Transverse colon (tissue), 4 donors: Measurements from ENCODE around the gene RTN4. TPM values are rescaled to one million over a fixed set of nuclear protein-coding genes. Genes with fewer than 3 reads are reported as not detected.

Experiments
- DNase-seq: peaks from one replicate; pipeline ENCODE4 v3.0.0-alpha.2; 2019
- H3K27ac ChIP-seq, 4 donors: fragments of 200-600 bp; sonication (generic); 2 replicates each; pipeline ENCODE4 v1.5.1; 2016 to 2018; ENCODE audit warnings: inconsistent platforms in 4 of 4
- H3K27me3 ChIP-seq: fragments of 200-600 bp; sonication (generic); 2 replicates; pipeline ENCODE4 v1.5.1; 2017; ENCODE audit warnings: inconsistent platforms
- H3K36me3 ChIP-seq, 4 donors: fragments of 200-600 bp; sonication (generic); 2 replicates each; pipeline ENCODE4 v1.5.1; 2017 to 2019; ENCODE audit warnings: inconsistent platforms in 4 of 4
- H3K4me1 ChIP-seq, 4 donors: fragments of 200-600 bp; sonication (generic); 2 replicates each; pipeline ENCODE4 v1.5.1; 2017 to 2020; ENCODE audit warnings: inconsistent platforms in 4 of 4
- H3K4me3 ChIP-seq, 4 donors: fragments of 200-600 bp; sonication (generic); 1 replicate in 1 of 4; 2 replicates in 3 of 4; pipeline versions ENCODE4 v1.5.1 to v1.6.1; 2017 to 2019; ENCODE audit warnings: inconsistent platforms in 4 of 4
- H3K9me3 ChIP-seq, 2 donors: fragments of 200-600 bp; sonication (generic); 2 replicates each; pipeline ENCODE4 v1.5.1; 2017 to 2019; ENCODE audit warnings: inconsistent platforms in 2 of 2
- EP300 ChIP-seq: sonication (generic); formaldehyde crosslinking; IDR thresholded peaks from one replicate; pipeline ENCODE4 v1.6.1; 2017; ENCODE audit warnings: antibody characterized with exemption, low read depth
- POLR2A ChIP-seq: fragments of 450-650 bp; IDR thresholded peaks from one replicate; pipeline ENCODE4 v1.6.1; 2016; ENCODE audit warnings: antibody characterized with exemption, mild to moderate bottlenecking, moderate library complexity
- POLR2AphosphoS5 ChIP-seq, 3 donors: sonication (generic); formaldehyde crosslinking; IDR thresholded peaks; one replicate each; pipeline ENCODE4 v1.6.1; 2016; ENCODE audit warnings: antibody characterized with exemption in 3 of 3
- WGBS, 2 donors: methylation state at CpG; one replicate each; pipeline ENCODE4 v1.1.5; 2018; ENCODE audit warnings: low coverage in 1 of 2; 5-methylcytosine and 5-hydroxymethylcytosine counted together
- in situ Hi-C, 4 donors: fragments of 200-750 bp; cut with MboI; loops; one replicate each; pipeline versions ENCODE4 v1.15.0 to v1.15.1; 2017; ENCODE audit warnings: low sequenced_read_pairs in 3 of 4, low pct_ligation_motif_present in 1 of 4, low pct_unique_long_range_greater_than_20kb in 1 of 4
- intact Hi-C: fragments of 100-400 bp; cut with DNase I; formaldehyde crosslinking; loops from one replicate; pipeline ENCODE4 v1.15.1; 2023; ENCODE audit warnings: low total_unique reads
- total RNA-seq, 4 donors: library from RNA; depleted of rRNA; stranded (reverse); fragments of >200 nt; gene quantifications; one replicate each; pipeline ENCODE4 v1.1.0, GENCODE V29; 2016
- TF ChIP-seq, protein P1 (sequence below), 5 experiments: fragments of 200-600 bp in 3 of 5; fragments of 450-650 bp in 2 of 5; sonication (generic) in 3 of 5; IDR thresholded peaks; 1 replicate in 2 of 5; 2 replicates in 3 of 5; pipeline ENCODE4 v1.5.1; 2016 to 2017; ENCODE audit warnings: antibody characterized with exemption in 5 of 5, inconsistent platforms in 3 of 5, mild to moderate bottlenecking in 2 of 5, moderate library complexity in 1 of 5

RTN4 gene
- total RNA-seq, 4 donors from 2014 or later, result 82.2 to 212 (median 183) TPM

- H3K27me3 ChIP-seq, result no peaks in the 10 kb centered on the region
- H3K27ac ChIP-seq, result peak overlapping the region; percentile 71 to 82 (median 78)
- no peaks in the 10 kb centered on the region for H3K9me3 ChIP-seq
- TF ChIP-seq, protein P1, sequence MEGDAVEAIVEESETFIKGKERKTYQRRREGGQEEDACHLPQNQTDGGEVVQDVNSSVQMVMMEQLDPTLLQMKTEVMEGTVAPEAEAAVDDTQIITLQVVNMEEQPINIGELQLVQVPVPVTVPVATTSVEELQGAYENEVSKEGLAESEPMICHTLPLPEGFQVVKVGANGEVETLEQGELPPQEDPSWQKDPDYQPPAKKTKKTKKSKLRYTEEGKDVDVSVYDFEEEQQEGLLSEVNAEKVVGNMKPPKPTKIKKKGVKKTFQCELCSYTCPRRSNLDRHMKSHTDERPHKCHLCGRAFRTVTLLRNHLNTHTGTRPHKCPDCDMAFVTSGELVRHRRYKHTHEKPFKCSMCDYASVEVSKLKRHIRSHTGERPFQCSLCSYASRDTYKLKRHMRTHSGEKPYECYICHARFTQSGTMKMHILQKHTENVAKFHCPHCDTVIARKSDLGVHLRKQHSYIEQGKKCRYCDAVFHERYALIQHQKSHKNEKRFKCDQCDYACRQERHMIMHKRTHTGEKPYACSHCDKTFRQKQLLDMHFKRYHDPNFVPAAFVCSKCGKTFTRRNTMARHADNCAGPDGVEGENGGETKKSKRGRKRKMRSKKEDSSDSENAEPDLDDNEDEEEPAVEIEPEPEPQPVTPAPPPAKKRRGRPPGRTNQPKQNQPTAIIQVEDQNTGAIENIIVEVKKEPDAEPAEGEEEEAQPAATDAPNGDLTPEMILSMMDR (IDR thresholded peaks at IDR 0.05), result no peak
- TF ChIP-seq POLR2A (no peak), EP300 (no peak), POLR2AphosphoS5 (IDR thresholded peaks at IDR 0.05) (no peak)
- in situ Hi-C loops, result loop anchor here in 2 of 4 donors (10.0 kb wide), 2 partner anchors 105 to 155 kb away; no protein-coding TSS in a partner anchor
- 18 to 21% methylated on average over 7 of the region's 7 CpGs for WGBS, 2 donors
- peak overlapping the region; percentile 15 to 49 (median 34) for H3K4me3 ChIP-seq
- intact Hi-C loops, result loop anchor here (10.0 kb wide), 1 partner anchor 155 kb away; no protein-coding TSS in a partner anchor
- DNase-seq, result no peak
- no peaks in the 10 kb centered on the region for H3K36me3 ChIP-seq
- H3K4me1 ChIP-seq, result peaks cover 31 to 97% (median 89%) of the 10 kb centered on the region in 4 donors
Observed at GRCh38 chr2:55009277-55010060, 40.8 kb downstream of the RTN4 start.

- in situ Hi-C loops, result loop anchor here in 1 of 4 donors (10.0 kb wide), 1 partner anchor 102 kb away; no protein-coding TSS in a partner anchor
- intact Hi-C loops, result no loop called here
- TF ChIP-seq POLR2A, result no peak
- TF ChIP-seq, protein P1 (IDR thresholded peaks at IDR 0.05), result no peak
- TF ChIP-seq POLR2AphosphoS5 (IDR thresholded peaks at IDR 0.05), result no peak
- TF ChIP-seq EP300, result no peak
- Histone ChIP-seq H3K27ac (peak overlapping the region; percentile 27 to 67 (median 54)), H3K9me3 (no peaks in the 10 kb centered on the region), H3K27me3 (no peaks in the 10 kb centered on the region), H3K4me3 (no peak overlapping the region), H3K4me1 (peaks cover 9 to 97% (median 72%) of the 10 kb centered on the region in 4 donors), H3K36me3 (no peaks in the 10 kb centered on the region)
- DNase-seq, result no peak
- 55% methylated on average over 3 of the region's 3 CpGs for WGBS, 2 donors
Observed at GRCh38 chr2:55006306-55006705, 43.9 kb downstream of the RTN4 start.

GRCh38 chr2:55003706-55004639 is 46.3 kb downstream of the RTN4 start:
- intact Hi-C loops (no loop called here), in situ Hi-C loops (loop anchor here in 1 of 4 donors (10.0 kb wide), 1 partner anchor 99 kb away; no protein-coding TSS in a partner anchor)
- peaks cover 7 to 98% (median 65%) of the 10 kb centered on the region in 4 donors for H3K4me1 ChIP-seq
- H3K27ac ChIP-seq, result peak overlapping the region; percentile 55 to 75 (median 69)
- H3K27me3 ChIP-seq, result no peaks in the 10 kb centered on the region
- H3K36me3 ChIP-seq, result no peaks in the 10 kb centered on the region
- peak overlapping the region in 1 of 4 donors; percentile 12 for H3K4me3 ChIP-seq
- H3K9me3 ChIP-seq, result no peaks in the 10 kb centered on the region
- TF ChIP-seq POLR2AphosphoS5 (IDR thresholded peaks at IDR 0.05) (peak in 2 of 3 donors; percentile 17 to 40), POLR2A (no peak)
- WGBS, 2 donors, result 79 to 80% methylated on average over 10 of the region's 10 CpGs
- DNase-seq, result no peak

GRCh38 chr2:55001716-55002115 is 48.5 kb downstream of the RTN4 start:
- TF ChIP-seq POLR2A (no peak), EP300 (no peak), POLR2AphosphoS5 (IDR thresholded peaks at IDR 0.05) (no peak)
- TF ChIP-seq, protein P1 (IDR thresholded peaks at IDR 0.05), result no peak
- H3K9me3 ChIP-seq, result no peaks in the 10 kb centered on the region
- H3K4me3 ChIP-seq, result no peak overlapping the region
- H3K27ac ChIP-seq, result no peak overlapping the region
- intact Hi-C loops (no loop called here), in situ Hi-C loops (loop anchor here in 1 of 4 donors (10.0 kb wide), 1 partner anchor 97 kb away; no protein-coding TSS in a partner anchor)
- H3K36me3 ChIP-seq, result no peaks in the 10 kb centered on the region
- 72 to 85% methylated on average over 2 of the region's 2 CpGs for WGBS, 2 donors
- no peak for DNase-seq
- no peaks in the 10 kb centered on the region for H3K27me3 ChIP-seq
- H3K4me1 ChIP-seq, result peaks cover 17 to 94% (median 57%) of the 10 kb centered on the region in 4 donors
